Fibroblast of villous mesenchyme (primary cell): ENCODE measurements around the gene ATP5IF1. TPM values are rescaled to one million over a fixed set of nuclear protein-coding genes. Genes with fewer than 3 reads are reported as not detected.

Experiments used
- DNase-seq: peaks from one replicate; pipeline ENCODE4 v3.0.0-alpha.2; 2010; ENCODE audit warnings: low read depth
- H3K4me3 ChIP-seq: 2 replicates; pipeline ENCODE4 v1.5.1; 2011; ENCODE audit warnings: low read depth, mild to moderate bottlenecking, low read length
- CTCF ChIP-seq: IDR thresholded peaks from 2 replicates; pipeline ENCODE4 v1.5.1; 2012; ENCODE audit warnings: low read depth, mild to moderate bottlenecking, low read length; ENCODE audit not compliant: insufficient read depth
- total RNA-seq: library from RNA; depleted of rRNA; stranded (reverse); fragments of >200 nt; gene quantifications from 2 replicates; pipeline ENCODE4 v1.2.3, GENCODE V29; 2012

The ATP5IF1 gene
- total RNA-seq, 1 donor, result 89.4 TPM

GRCh38 chr1:28280501-28280900 lies 44.6 kb downstream of the ATP5IF1 start:
- no peak for DNase-seq
- H3K4me3 ChIP-seq, result no peak overlapping the region
- TF ChIP-seq CTCF, result no peak

- DNase-seq, result no peak
- no peak overlapping the region for H3K4me3 ChIP-seq
- no peak for TF ChIP-seq CTCF
Measured at GRCh38 chr1:28280977-28281381, 45.1 kb downstream of the ATP5IF1 start.

- DNase-seq, result no peak
- H3K4me3 ChIP-seq, result no peak overlapping the region
- no peak for TF ChIP-seq CTCF
Measured at GRCh38 chr1:28281608-28282425, 45.9 kb downstream of the ATP5IF1 start.

GRCh38 chr1:28282426-28283407 lies 46.8 kb downstream of the ATP5IF1 start:
- no peak for TF ChIP-seq CTCF
- H3K4me3 ChIP-seq, result no peak overlapping the region
- no peak for DNase-seq

GRCh38 chr1:28286111-28286510 lies 50.2 kb downstream of the ATP5IF1 start:
- no peak overlapping the region for H3K4me3 ChIP-seq
- DNase-seq, result no peak
- no peak for TF ChIP-seq CTCF

Other genes starting within 250 kb of the ATP5IF1 start
- 13.9 and 26.3 TPM in 2 replicates for gene EYA3, start 147.5 kb upstream of the ATP5IF1 start, total RNA-seq
- gene PTAFR, start 59.4 kb upstream of the ATP5IF1 start, total RNA-seq, result under 0.01 TPM in 2 replicates
- gene DNAJC8, start 3.1 kb upstream of the ATP5IF1 start, total RNA-seq, result 68.0 and 81.6 TPM in 2 replicates
- 13.4 and 39.9 TPM in 2 replicates for gene SESN2, start 23.4 kb downstream of the ATP5IF1 start, total RNA-seq
- gene MED18, start 92.9 kb downstream of the ATP5IF1 start, total RNA-seq, result 14.5 and 20.3 TPM in 2 replicates
- 11.6 and 12.1 TPM in 2 replicates for gene PHACTR4, start 133.6 kb downstream of the ATP5IF1 start, total RNA-seq